Germinal center (tissue), 1 donor: ENCODE results near the gene LINC00305.

Experiments
- DNase-seq: peaks from one replicate; pipeline ENCODE4 v3.0.0; 2012; ENCODE audit warnings: mixed read lengths, low spot score

LINC00305 gene

DNA sequence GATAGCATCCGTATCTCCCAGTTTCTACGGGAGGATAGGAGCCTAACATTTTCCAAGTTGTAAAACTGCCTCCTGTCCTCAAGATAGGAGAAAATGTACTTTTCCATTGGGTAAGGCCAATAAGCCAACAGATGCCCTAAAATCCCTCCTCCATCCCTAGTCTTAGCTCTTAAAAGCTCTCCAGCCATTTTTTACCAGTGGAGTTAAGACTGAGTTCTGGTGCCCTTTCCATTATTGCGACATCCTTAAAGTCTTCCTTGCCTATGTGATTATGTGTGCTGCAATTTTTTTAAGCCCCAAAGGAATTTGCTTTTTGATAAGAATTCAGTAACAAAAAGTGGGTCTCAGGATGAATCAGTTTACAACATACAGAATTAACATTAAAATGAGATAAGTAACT, 33.0 kb downstream of the LINC00305 start:
- no peak for DNase-seq

DNA sequence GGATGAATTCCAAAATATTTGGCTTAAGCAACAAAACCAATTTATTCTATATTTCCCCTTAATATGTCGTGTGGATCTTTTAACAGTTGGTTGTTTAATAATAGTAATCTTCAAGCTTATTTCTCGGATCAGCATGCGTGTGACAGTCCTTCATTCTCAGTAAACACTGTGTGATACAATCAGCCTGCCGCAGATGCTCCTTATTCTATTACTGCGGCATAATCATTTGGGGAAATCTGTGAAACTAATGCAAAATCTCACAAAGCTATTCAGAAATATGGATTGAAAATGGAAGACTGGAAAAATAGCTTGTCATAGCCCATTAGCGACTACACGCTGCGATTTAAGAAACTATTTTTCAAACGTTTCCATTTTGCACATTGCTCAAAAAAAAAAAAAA, 36.9 kb downstream of the LINC00305 start:
- no peak for DNase-seq

DNA sequence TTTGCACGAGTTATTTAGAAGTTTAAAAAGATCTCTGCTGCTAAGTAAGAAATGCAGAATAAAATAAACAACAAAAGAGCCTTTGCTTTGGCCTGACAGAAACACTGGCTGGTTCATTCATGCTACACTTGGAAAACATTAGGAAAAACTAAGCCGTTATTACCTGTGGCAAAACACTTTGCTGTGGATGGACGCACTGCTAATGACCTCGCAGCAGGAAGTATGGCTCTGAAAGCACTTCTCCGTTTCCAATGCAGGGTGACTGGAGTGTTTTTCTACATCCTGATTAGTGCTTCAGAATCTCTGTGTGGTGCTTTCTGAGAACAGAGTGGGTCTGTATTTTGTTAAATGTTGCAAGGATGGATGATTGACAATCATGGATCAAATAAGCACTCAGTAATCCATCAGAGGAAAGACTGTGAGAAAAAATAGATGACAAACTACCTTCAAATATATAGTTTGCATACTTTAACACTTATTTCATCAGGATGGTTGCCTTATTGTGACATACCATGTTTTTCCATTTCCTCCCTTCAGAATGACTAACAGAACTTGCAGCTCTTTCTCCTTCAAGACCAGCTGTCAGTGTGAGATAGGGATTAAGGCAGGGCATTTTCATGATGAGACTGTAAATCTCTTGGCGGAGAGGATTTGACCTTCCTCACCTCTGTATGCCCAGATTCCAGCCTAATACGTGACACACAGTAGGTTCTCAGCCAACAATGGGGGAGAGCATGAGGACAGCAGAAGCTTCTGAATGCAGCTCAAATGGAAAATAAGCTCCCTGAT, 38.0 kb downstream of the LINC00305 start:
- DNase-seq, result no peak

DNA sequence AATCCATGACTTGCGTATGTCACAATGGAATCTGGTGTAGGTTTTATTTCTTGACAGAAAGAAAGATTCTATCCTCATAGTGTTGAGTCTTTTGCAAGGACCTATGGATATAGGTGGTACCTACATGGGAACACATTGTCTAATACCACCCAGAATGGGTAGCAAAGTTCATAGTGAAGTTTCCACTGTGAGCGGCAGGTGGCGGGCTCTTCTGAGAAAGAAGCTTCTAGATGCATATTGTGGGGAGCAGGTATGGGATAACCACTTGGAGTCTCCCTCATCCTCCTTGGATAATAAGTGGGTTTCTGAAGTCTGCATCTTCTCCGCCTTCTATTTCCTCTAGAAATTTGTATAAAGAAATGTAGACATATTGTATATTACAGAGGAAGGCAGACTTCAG, 44.9 kb downstream of the LINC00305 start:
- DNase-seq, result no peak

DNA sequence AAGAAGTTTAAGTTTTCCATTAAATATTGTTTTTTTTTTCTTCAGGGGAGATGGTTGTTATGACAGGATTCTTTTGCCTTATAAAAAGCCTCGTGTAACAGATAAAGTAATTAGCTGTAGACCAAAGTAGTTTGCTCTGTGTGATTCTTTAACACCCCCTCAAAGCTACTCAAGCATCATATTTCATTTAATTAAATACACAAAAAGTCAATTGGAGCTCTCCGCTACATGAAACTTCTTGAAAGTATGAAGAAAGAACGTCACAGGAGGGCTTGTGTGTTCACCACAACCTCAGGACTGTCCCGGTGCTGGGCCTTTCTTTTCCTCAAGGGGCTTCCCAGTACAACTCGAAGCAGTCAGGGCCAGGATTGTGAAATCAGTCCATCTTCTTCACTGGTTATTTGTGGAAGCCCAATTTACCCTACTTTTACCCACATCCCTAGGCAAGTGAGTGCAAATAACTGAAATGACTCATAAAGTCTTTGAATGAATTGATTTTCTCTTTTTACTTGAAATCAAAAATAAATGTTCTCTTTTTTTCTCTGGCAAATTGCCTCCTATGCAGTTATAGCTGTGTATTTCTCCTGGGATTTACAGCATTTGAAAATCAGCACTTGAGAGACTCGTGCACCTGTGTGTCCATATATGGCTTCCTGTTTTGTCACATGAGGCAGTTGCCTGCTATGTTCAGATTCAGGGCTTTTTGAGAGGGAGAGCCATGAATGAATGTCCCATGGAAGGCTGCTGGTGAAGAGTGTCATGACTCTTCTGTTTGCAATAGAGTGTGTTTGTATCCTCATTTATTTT, 48.6 kb downstream of the LINC00305 start:
- DNase-seq, result no peak

GRCh38 chr18:64099244-64099643, 49.6 kb downstream of the LINC00305 start:
- no peak for DNase-seq

GRCh38 chr18:64097497-64097896, 51.4 kb downstream of the LINC00305 start:
- no peak for DNase-seq

GRCh38 chr18:64095056-64095455, 53.8 kb downstream of the LINC00305 start:
- no peak for DNase-seq

DNA sequence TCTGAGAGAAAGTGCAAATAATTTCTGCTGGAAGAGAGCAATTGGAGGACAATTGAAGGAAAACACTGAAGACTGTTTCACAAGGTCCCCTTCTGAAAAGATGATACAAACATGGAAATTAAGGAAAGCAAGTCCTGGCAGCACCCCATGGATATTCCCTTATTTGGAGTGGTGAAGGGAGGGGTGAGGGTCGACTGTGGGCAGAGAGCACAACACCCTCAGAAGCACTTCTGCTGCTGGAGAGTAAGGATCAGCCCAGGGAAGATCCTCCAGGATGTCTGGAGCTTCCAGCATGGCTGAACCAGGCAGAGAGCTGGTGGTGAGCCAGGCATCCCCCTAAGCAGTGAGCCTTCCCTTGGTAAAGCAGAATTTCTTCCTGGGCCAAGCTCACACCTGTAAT, 54.7 kb downstream of the LINC00305 start:
- no peak for DNase-seq

DNA sequence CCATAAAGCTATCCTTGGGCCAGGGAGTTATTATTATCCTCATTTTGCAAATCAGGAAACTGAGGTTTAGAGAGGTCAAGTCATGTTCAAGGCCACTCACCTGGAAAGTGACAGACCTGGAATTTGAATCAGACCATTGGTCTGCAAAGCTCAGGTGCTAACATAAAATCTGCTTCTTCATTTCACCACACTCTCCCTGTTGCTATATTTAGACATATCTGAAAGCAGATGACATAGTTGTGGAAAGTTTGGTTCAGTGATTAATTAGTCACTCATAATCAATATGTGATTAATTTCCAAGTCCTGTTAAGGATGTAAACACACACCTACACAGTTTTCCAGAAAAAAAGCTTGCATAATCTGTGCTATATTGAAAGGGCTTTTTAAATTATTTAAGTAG, 57.4 kb downstream of the LINC00305 start:
- no peak for DNase-seq

GRCh38 chr18:64090876-64091275, 58.0 kb downstream of the LINC00305 start:
- DNase-seq, result no peak

DNA sequence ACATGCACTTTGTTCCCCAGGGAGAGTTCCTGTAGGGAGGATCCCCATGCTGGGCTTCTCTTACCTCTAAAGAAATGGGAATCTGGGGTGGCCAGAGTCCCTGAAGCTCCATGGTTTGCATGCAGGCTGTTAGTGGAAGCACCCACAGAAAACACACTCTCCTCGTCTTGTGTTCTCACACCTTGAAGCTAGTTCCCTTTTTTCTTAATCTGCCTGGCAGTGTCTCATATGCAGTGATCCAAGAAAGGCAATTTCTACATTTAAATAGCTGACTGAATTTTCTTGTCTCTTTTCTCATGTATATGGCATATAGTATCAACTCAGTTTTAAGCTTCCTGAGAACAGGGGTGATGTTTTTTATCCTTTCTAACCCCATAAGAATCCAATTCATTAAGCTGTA, 65.0 kb downstream of the LINC00305 start:
- DNase-seq, result no peak

- no peak for DNase-seq
Measured at GRCh38 chr18:64082513-64082912, 66.4 kb downstream of the LINC00305 start.

DNA sequence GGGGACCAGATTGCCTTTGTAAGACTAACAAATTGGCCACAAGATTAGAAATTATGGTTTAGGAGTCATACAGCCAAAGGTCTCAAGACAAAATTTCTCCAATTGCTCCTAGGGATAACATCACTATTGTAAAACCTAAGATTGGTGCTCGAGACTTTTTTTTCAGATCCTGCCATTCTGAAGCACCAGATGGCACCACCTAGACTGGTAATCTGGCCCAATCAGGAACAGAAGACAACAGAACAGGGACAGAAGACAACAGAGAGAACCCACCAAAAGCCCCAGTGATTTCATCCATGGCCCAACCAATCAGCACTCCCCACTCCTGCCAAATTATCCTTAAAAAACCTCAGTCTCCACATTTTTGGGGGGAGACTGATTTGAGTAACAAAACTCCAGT, 66.8 kb downstream of the LINC00305 start:
- no peak for DNase-seq

GRCh38 chr18:64073971-64074370, 74.9 kb downstream of the LINC00305 start:
- DNase-seq, result no peak

DNA sequence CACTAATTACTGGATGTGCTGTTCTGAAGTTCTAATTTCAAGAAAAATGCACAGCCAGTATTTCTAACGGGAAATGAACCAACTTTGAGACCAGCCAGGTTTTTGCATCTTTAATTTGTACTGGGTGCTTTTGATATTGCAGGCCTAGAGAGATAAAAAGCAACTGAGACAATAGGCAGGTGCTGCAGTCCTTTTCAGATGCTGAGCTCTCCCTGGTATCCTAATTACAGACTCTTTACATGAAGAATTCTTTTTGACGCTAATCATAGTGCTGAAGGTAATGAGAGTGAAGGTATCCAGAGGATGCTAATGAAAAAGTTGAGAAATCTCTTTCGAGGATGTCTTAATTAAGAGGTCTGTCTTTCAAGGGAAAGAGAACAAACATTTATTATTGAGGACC, 93.9 kb downstream of the LINC00305 start:
- no peak for DNase-seq

- DNase-seq, result no peak
Measured at GRCh38 chr18:64053246-64053645, 95.6 kb downstream of the LINC00305 start.

GRCh38 chr18:64052772-64053171, 96.1 kb downstream of the LINC00305 start:
- DNase-seq, result no peak

DNA sequence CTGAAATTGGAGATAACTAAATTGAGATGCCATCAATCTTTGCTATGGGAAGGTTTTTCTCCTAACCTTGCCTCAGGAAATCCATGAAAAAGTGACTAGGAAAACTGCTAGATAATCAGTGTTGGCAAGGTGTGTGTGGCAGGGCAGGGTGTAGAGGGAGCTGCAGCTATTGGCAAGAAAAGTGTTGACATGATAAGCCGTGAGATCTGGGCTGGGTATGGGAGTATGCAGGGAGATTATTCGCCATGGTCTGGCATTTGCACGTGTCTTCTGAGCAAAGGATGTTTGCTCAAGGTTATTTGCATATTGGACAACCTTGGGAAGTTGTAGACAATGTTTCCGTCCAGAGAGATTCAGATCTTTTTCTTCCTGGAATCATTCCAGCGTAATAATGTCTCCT, 104.3 kb downstream of the LINC00305 start:
- DNase-seq, result no peak

DNA sequence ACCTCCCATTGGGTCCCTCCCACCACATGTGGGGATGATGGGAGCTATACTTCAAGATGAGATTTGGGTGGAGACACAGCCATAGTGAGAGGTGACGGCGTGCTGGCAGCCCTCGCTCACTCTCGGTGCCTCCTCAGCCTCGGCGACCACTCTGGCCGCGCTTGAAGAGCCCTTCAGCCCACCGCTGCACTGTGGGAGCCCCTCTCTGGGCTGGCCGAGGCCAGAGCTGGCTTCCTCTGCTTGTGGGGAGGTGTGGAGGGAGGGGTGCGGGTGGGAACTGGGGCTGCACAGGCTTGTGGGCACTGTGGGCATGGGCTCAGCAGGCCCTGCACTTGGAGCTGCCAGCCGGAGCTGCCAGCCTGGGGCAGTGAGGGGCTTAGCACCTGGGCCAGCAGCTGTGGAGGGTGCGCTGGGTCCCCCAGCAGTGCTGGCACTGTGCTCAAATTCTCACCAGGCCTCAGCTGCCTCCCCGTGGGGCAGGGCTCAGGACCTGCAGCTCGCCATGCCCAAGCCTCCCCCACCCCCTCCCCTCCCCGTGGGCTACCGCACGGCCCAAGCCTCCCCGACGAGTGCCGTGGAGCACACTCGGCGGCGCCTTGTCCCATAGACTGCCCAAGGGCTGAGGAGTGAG, 106.0 kb downstream of the LINC00305 start:
- DNase-seq, result no peak

DNA sequence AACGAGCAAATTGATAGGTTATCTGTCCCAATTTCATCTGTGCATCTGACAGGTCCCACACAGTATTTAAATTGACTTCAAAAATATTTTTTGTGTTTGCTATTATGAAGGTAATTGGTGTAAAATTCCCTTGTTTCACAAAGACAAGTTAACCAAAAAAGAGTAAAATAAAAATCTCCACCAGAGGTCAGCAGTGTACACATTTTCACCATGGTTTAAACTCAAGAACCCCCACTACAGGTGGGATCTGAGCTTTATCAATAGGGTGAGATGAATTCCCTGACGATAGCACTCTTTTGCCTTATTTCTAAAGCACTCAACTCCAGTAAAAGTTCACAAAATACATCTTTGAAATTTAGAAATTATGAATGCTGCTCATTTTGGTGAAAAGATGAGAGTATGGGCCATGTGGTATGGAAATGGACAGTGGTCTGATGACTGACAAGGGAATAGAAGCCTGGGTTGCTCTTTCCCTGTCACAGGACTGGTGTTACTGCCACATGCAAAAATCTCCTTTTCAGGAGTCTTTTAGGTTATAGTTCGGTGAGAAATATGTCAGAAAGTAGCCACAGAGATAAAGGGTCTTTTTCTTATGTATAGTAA, 111.0 kb downstream of the LINC00305 start:
- peak; percentile 43 for DNase-seq

GRCh38 chr18:64032312-64032711, 116.6 kb downstream of the LINC00305 start:
- DNase-seq, result no peak

- no peak for DNase-seq
Measured at GRCh38 chr18:64031411-64031810, 117.5 kb downstream of the LINC00305 start.
